HL-60 (cell line): Measurements from ENCODE around the gene RHBDD3.

ENCODE experiments used
- CTCF ChIP-seq: IDR thresholded peaks from one replicate; pipeline ENCODE4 v1.5.1; 2011; ENCODE audit warnings: low read length, control low read depth, inconsistent platforms; ENCODE audit not compliant: insufficient read depth
- GABPA ChIP-seq: IDR thresholded peaks from 2 replicates; pipeline ENCODE4 v1.6.1; 2012; ENCODE audit warnings: low read depth
- POLR2AphosphoS5 ChIP-seq: IDR thresholded peaks from 2 replicates; pipeline ENCODE4 v1.6.1; 2012; ENCODE audit warnings: low read depth
- SPI1 ChIP-seq: IDR thresholded peaks from 2 replicates; pipeline ENCODE4 v1.6.1; 2012; ENCODE audit warnings: low read depth, mild to moderate bottlenecking, borderline replicate concordance
- TF ChIP-seq, protein P1 (sequence below): IDR thresholded peaks from 2 replicates; pipeline ENCODE4 v1.6.1; 2012; ENCODE audit warnings: low read depth; ENCODE audit not compliant: insufficient replicate concordance

DNA sequence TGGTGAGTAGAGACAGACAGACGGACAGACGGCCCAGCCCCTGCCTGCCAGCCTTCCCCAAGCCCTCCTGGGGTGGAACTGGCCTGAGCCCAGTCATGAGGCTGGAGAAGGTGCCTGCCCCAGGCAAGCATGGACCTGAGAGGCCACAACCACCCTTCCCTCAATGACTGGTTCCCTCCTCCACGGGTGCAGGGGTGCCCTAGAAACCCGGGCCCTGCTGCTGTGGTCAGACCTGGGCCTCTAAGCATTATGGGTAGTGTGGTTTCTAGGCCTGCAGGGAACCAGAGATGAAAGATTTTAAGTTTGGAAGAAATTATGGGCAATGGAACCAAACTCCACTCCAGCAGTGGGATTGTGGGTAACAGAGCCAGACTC is 13.5 kb downstream of the RHBDD3 start:
- TF ChIP-seq CTCF, result no peak
- no peak for TF ChIP-seq POLR2AphosphoS5
- TF ChIP-seq SPI1, result no peak
- TF ChIP-seq, protein P1, sequence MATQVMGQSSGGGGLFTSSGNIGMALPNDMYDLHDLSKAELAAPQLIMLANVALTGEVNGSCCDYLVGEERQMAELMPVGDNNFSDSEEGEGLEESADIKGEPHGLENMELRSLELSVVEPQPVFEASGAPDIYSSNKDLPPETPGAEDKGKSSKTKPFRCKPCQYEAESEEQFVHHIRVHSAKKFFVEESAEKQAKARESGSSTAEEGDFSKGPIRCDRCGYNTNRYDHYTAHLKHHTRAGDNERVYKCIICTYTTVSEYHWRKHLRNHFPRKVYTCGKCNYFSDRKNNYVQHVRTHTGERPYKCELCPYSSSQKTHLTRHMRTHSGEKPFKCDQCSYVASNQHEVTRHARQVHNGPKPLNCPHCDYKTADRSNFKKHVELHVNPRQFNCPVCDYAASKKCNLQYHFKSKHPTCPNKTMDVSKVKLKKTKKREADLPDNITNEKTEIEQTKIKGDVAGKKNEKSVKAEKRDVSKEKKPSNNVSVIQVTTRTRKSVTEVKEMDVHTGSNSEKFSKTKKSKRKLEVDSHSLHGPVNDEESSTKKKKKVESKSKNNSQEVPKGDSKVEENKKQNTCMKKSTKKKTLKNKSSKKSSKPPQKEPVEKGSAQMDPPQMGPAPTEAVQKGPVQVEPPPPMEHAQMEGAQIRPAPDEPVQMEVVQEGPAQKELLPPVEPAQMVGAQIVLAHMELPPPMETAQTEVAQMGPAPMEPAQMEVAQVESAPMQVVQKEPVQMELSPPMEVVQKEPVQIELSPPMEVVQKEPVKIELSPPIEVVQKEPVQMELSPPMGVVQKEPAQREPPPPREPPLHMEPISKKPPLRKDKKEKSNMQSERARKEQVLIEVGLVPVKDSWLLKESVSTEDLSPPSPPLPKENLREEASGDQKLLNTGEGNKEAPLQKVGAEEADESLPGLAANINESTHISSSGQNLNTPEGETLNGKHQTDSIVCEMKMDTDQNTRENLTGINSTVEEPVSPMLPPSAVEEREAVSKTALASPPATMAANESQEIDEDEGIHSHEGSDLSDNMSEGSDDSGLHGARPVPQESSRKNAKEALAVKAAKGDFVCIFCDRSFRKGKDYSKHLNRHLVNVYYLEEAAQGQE, result no peak
- no peak for TF ChIP-seq GABPA
